K562 (cell line): Measurements from ENCODE around the gene DTX3. TPM values are rescaled to one million over a fixed set of nuclear protein-coding genes. Genes with fewer than 3 reads are reported as not detected.
A peak's percentile ranks its signal among the peaks of the same experiment; 100 is the strongest.
"Not testable (repeated sequence)": the region's sequence is repeated elsewhere in the genome, so short reads cannot be mapped to it uniquely, and the experiment has no call there.

Experiments
- ATAC-seq: fragments of 200-7000 bp; cut with Tn5 transposase; 3 replicates; pipeline ENCODE4 v1.9.1; 2020; ENCODE audit warnings: moderate library complexity
- BruUV-seq: library from RNA; stranded (reverse); fragments of 400-500 nt; replicated peaks from 2 replicates; lab custom pipeline; 2021; lab: Mats Ljungman, UMichigan
- CTCF ChIA-PET: fragments of 300-600 bp; formaldehyde crosslinking; extraction: SDS; loops from one replicate; lab custom pipeline; 2021; ENCODE audit warnings: low intra/inter-chr PET ratio; lab: Yijun Ruan, JAX
- POLR2A ChIA-PET: fragments of 300-600, 350-650 bp; sonication (Branson Sonifier 250); formaldehyde crosslinking; extraction: SDS; loops from one replicate; lab custom pipeline; 2021; ENCODE audit warnings: antibody characterized with exemption, inconsistent platforms; lab: Yijun Ruan, JAX
- DNase-seq, 4 experiments: peaks; one replicate each; pipeline versions ENCODE4 v3.0.0 to v3.0.0-alpha.2; 2011 to 2018; ENCODE audit warnings: low spot score in 3 of 4, mixed read lengths in 3 of 4; ENCODE audit errors: extremely low read depth in 1 of 4
- FAIRE-seq: peaks from 2 replicates; lab custom pipeline; 2011; peaks lifted over from hg19 to GRCh38; lab: Jason Lieb, UNC
- H2AFZ ChIP-seq: 2 replicates; pipeline ENCODE4 v1.6.0; 2011; ENCODE audit warnings: low read depth, low read length, control low read depth, inconsistent platforms
- H3K27ac ChIP-seq: fragments of 200-600 bp; 3 replicates; pipeline ENCODE4 v1.8.0; 2011; ENCODE audit warnings: low read depth, mild to moderate bottlenecking, control low read depth, inconsistent platforms, low read length, moderate library complexity, mixed read lengths; ENCODE audit errors: extremely low read depth
- H3K27me3 ChIP-seq, 2 experiments: fragments of 300-600 bp in 1 of 2; 2 replicates in 1 of 2; 3 replicates in 1 of 2; pipeline versions ENCODE4 v1.6.0 to v1.8.0; 2011; ENCODE audit warnings: inconsistent platforms in 2 of 2, low read length in 2 of 2, mild to moderate bottlenecking in 1 of 2, mixed read lengths in 1 of 2, moderate library complexity in 1 of 2; ENCODE audit not compliant: control insufficient read depth in 2 of 2, insufficient read depth in 2 of 2
- H3K36me3 ChIP-seq: fragments of 300-600 bp; 3 replicates; pipeline ENCODE4 v1.8.0; 2011; ENCODE audit warnings: mild to moderate bottlenecking, low read length, inconsistent platforms; ENCODE audit not compliant: control insufficient read depth, insufficient read depth
- H3K4me1 ChIP-seq, 2 experiments: fragments of 200-600 bp in 1 of 2; replicated peaks in 1 of 2; 2 replicates in 1 of 2; 3 replicates in 1 of 2; pipeline versions ENCODE4 v1.5.1 to v1.8.0; 2011; ENCODE audit warnings: inconsistent platforms in 2 of 2, low read length in 2 of 2, mild to moderate bottlenecking in 1 of 2, mixed read lengths in 1 of 2, moderate library complexity in 1 of 2; ENCODE audit not compliant: control insufficient read depth in 2 of 2, insufficient read depth in 2 of 2
- H3K4me2 ChIP-seq: 2 replicates; pipeline ENCODE4 v1.6.1; 2011; ENCODE audit warnings: low read length, control low read depth, inconsistent platforms, mixed read lengths; ENCODE audit not compliant: insufficient read depth
- H3K4me3 ChIP-seq: fragments of 200-600 bp; sonication (generic), shearing (Covaris generic); 2 replicates; pipeline ENCODE4 v1.5.1; 2016; ENCODE audit warnings: control low read depth, inconsistent platforms
- H3K79me2 ChIP-seq: fragments of 200-600 bp; 3 replicates; pipeline ENCODE4 v1.8.0; 2011; ENCODE audit warnings: low read length, inconsistent platforms; ENCODE audit not compliant: control insufficient read depth, insufficient read depth
- H3K9ac ChIP-seq, 2 experiments: 2 replicates each; pipeline versions ENCODE4 v1.6.0 to v1.6.1; 2011; ENCODE audit warnings: low read depth in 2 of 2, low read length in 2 of 2, control low read depth in 1 of 2, inconsistent platforms in 1 of 2, mild to moderate bottlenecking in 1 of 2, mixed read lengths in 1 of 2; ENCODE audit not compliant: insufficient read depth in 1 of 2
- H3K9me1 ChIP-seq: one replicate; pipeline ENCODE4 v1.6.0; 2011; ENCODE audit warnings: inconsistent platforms, mild to moderate bottlenecking, low read length, moderate library complexity; ENCODE audit not compliant: control insufficient read depth, insufficient read depth
- H3K9me3 ChIP-seq: replicated peaks from 2 replicates; pipeline ENCODE4 v1.5.1; 2011; ENCODE audit warnings: low read depth, low read length, inconsistent platforms; ENCODE audit not compliant: control insufficient read depth, insufficient read depth
- H4K20me1 ChIP-seq: replicated peaks from 2 replicates; pipeline ENCODE4 v1.6.1; 2011; ENCODE audit warnings: low read length, inconsistent platforms, mixed read lengths; ENCODE audit not compliant: control insufficient read depth, insufficient read depth
- C11orf30 ChIP-seq: fragments of 450-650 bp; IDR thresholded peaks from 2 replicates; pipeline ENCODE4 v1.6.1; 2016; ENCODE audit warnings: low read depth, mild to moderate bottlenecking
- CBFA2T3 ChIP-seq: fragments of 450-650 bp; IDR thresholded peaks from 2 replicates; pipeline ENCODE4 v1.6.1; 2017
- HINFP ChIP-seq: fragments of 450-650 bp; conservative IDR thresholded peaks from 2 replicates; pipeline ENCODE4 v1.6.1; 2016; ENCODE audit warnings: missing genetic modification characterization, low read depth, mild to moderate bottlenecking, control low read depth, missing compliant biosample characterization
- MAFF ChIP-seq: IDR thresholded peaks from 2 replicates; pipeline ENCODE4 v1.6.1; 2012; ENCODE audit warnings: low read length, improper control_type of control experiment
- MAX ChIP-seq: sonication (generic); formaldehyde crosslinking; IDR thresholded peaks from 2 replicates; pipeline ENCODE4 v1.9.0; 2022; ENCODE audit warnings: mild to moderate bottlenecking, missing genetic modification reagents
- MAZ ChIP-seq, 2 experiments: fragments of 450-650 bp in 1 of 2; sonication (generic) in 1 of 2; formaldehyde crosslinking; IDR thresholded peaks in 1 of 2; conservative IDR thresholded peaks in 1 of 2; 2 replicates each; pipeline versions ENCODE4 v1.4.0 to v1.5.0; 2020; ENCODE audit warnings: mild to moderate bottlenecking in 1 of 2, missing genetic modification reagents in 1 of 2
- MEIS2 ChIP-seq: fragments of 450-650 bp; IDR thresholded peaks from 2 replicates; pipeline ENCODE4 v1.6.1; 2014; ENCODE audit warnings: mild to moderate bottlenecking; ENCODE audit not compliant: partially characterized antibody
- RAD51 ChIP-seq: fragments of 450-650 bp; IDR thresholded peaks from 2 replicates; pipeline ENCODE4 v1.7.1; 2016; ENCODE audit warnings: low read depth, mild to moderate bottlenecking, borderline replicate concordance
- USF2 ChIP-seq: sonication (generic); formaldehyde crosslinking; IDR thresholded peaks from 2 replicates; pipeline ENCODE4 v1.5.0; 2020; ENCODE audit warnings: missing genetic modification reagents
- VEZF1 ChIP-seq: fragments of 200-800 bp; sonication (Bioruptor generic); IDR thresholded peaks from 2 replicates; pipeline ENCODE4 v1.6.1; 2017; ENCODE audit warnings: missing genetic modification characterization, missing compliant biosample characterization
- ZBTB11 ChIP-seq, 3 experiments: fragments of 200-800 bp in 1 of 3; fragments of 250-450 bp in 1 of 3; fragments of 450-650 bp in 1 of 3; sonication (Bioruptor Pico) in 1 of 3; sonication (Bioruptor generic) in 1 of 3; formaldehyde crosslinking in 1 of 3; IDR thresholded peaks; 2 replicates each; pipeline versions ENCODE4 v1.6.1 to v1.8.0; 2016 to 2022; ENCODE audit warnings: mild to moderate bottlenecking in 2 of 3, missing genetic modification characterization in 2 of 3, missing compliant biosample characterization in 1 of 3, moderate library complexity in 1 of 3
- WGBS: fragments of 100-300 bp; shearing (Covaris generic); methylation state at CpG from one replicate; pipeline ENCODE4 v1.1.6; 2016; ENCODE audit warnings: low coverage, mixed read lengths; ENCODE audit not compliant: insufficient coverage; ENCODE audit errors: missing lambda C conversion rate; 5-methylcytosine and 5-hydroxymethylcytosine counted together
- in situ Hi-C: fragments of 300-500 bp; cut with MboI; formaldehyde crosslinking; loops from 4 replicates; pipeline ENCODE4 v1.15.0; 2018; ENCODE audit warnings: inconsistent platforms, mixed read lengths
- intact Hi-C: fragments of 100-400 bp; cut with micrococcal nuclease; formaldehyde crosslinking; loops from 2 replicates; pipeline ENCODE4 v1.14.2; 2022
- polyA plus RNA-seq, 8 experiments: library from polyadenylated mRNA; depleted of rRNA in 4 of 8; stranded (reverse) in 5 of 8; unstranded in 3 of 8; fragments of >200 nt; fragmentation: Nextera tagmentation in 2 of 8; fragmentation: Illumina TruSeq in 1 of 8; extraction: Ambion mirVana in 2 of 8; extraction: Trizol in 1 of 8; gene quantifications; 2 replicates each; pipeline versions ENCODE4 v1.2.1 to v1.2.3, GENCODE V29; 2011 to 2014; ENCODE audit warnings: inconsistent platforms in 1 of 8, missing spikeins in 1 of 8
- total RNA-seq, 7 experiments: library from RNA; depleted of rRNA in 6 of 7; stranded (reverse); fragments of >200 nt in 6 of 7; fragmentation: Illumina TruSeq in 2 of 7; extraction: Trizol in 2 of 7; gene quantifications; 2 replicates each; pipeline versions ENCODE4 v1.2.1 to v1.2.3, GENCODE V29; 2011 to 2021; ENCODE audit warnings: low replicate concordance in 1 of 7

DTX3 gene
- total and polyA plus RNA-seq, 9 of the 15 experiments (the other 6 are each of a cell fraction or from before 2014, with no cell fraction given): 0.03 to 0.09 (median 0.06) TPM; not detected in 6

GRCh38 chr12:57588951-57589610 is 15.5 kb upstream of the DTX3 start:
- H4K20me1 ChIP-seq, H3K9me1 ChIP-seq, ATAC-seq, H3K9me3 ChIP-seq, CTCF ChIA-PET, H3K4me3 ChIP-seq, H3K27me3 ChIP-seq, BruUV-seq, intact Hi-C loops, H3K27ac ChIP-seq, in situ Hi-C loops: not testable (repeated sequence)
- POLR2A ChIA-PET: interaction anchor here (0.6 to 4.2 kb wide), 2 partner anchors 11 to 257 kb away, joined by 3 to 20 read pairs; no protein-coding TSS in a partner anchor
- peaks cover 22 to 23% of the 10 kb centered on the region in 2 experiments for H3K4me1 ChIP-seq
- H2AFZ ChIP-seq: peak overlapping the region; percentile 58
- peak; percentile 49 for FAIRE-seq
- DNase-seq: peak in 1 of 4 experiments; percentile 66
- WGBS: 42% methylated on average over 14 of the region's 15 CpGs
- H3K36me3 ChIP-seq: peaks cover 23% of the 10 kb centered on the region; the same call in 2 of the 3 replicates
- peak overlapping the region; percentile 15; the same call in 1 of the 2 replicates for H3K4me2 ChIP-seq
- peak overlapping the region in 1 of 2 experiments; percentile 77; a peak in 2 of 4 replicates for H3K9ac ChIP-seq
- peaks cover 27% of the 10 kb centered on the region for H3K79me2 ChIP-seq
- peak; percentile 74 for TF ChIP-seq RAD51
- TF ChIP-seq C11orf30: peak; percentile 57; the same call in 1 of the 2 replicates
- 0 out of 4 replicates have a peak, but pooled peaks of 1 of the 2 experiments have one; percentile 21 for TF ChIP-seq MAZ (CRISPR knock-in tag; conservative IDR thresholded peaks at IDR 0.05 in 1 of 2, IDR thresholded peaks at IDR 0.05 in 1 of 2)
- TF ChIP-seq ZBTB11 (CRISPR knock-in tag; IDR thresholded peaks at IDR 0.05): peak in 1 of 3 experiments; percentile 89; a peak in 2 of 6 replicates
- TF ChIP-seq MEIS2: peak; percentile 53
- TF ChIP-seq USF2 (CRISPR knock-in tag): peak; percentile 40
- peak; percentile 67; the same call in 1 of the 2 replicates for TF ChIP-seq HINFP (tag)
- TF ChIP-seq VEZF1: peak; percentile 56
- 0 out of 2 replicates have a peak, but pooled peaks have one; percentile 20 for TF ChIP-seq MAX (CRISPR knock-in tag)
- TF ChIP-seq MAFF: peak; percentile 20; the same call in 1 of the 2 replicates
- TF ChIP-seq CBFA2T3: 0 out of 2 replicates have a peak, but pooled peaks have one; percentile 13
